Liver (tissue), 9 donors: ENCODE results near the gene RBMS3. TPM values are rescaled to one million over a fixed set of nuclear protein-coding genes. Genes with fewer than 3 reads are reported as not detected.

ENCODE experiments used
- DNase-seq: peaks from one replicate; pipeline ENCODE4 v3.0.0-alpha.2; 2017; ENCODE audit warnings: low spot score
- H3K27ac ChIP-seq, 2 donors: one replicate each; pipeline ENCODE4 v1.7.0; 2013; ENCODE audit warnings: inconsistent platforms in 2 of 2, low read length in 2 of 2, control low read depth in 1 of 2, low read depth in 1 of 2, mild to moderate bottlenecking in 1 of 2
- H3K27me3 ChIP-seq, 4 donors: one replicate each; pipeline versions ENCODE4 v1.6.1 to v1.7.0; 2013; ENCODE audit warnings: low read length in 3 of 4, inconsistent platforms in 1 of 4, mild to moderate bottlenecking in 1 of 4, moderate library complexity in 1 of 4; ENCODE audit not compliant: control insufficient read depth in 4 of 4, insufficient read depth in 4 of 4
- H3K36me3 ChIP-seq, 4 donors: one replicate each; pipeline versions ENCODE4 v1.6.1 to v1.7.0; 2013; ENCODE audit warnings: low read length in 3 of 4, mild to moderate bottlenecking in 3 of 4, low read depth in 1 of 4, moderate library complexity in 1 of 4; ENCODE audit not compliant: control insufficient read depth in 4 of 4, insufficient read depth in 3 of 4
- H3K4me1 ChIP-seq, 4 donors: one replicate each; pipeline versions ENCODE4 v1.6.1 to v1.7.0; 2013; ENCODE audit warnings: low read length in 3 of 4, mild to moderate bottlenecking in 3 of 4, moderate library complexity in 1 of 4; ENCODE audit not compliant: control insufficient read depth in 4 of 4, insufficient read depth in 4 of 4
- H3K4me3 ChIP-seq, 3 donors: one replicate each; pipeline versions ENCODE4 v1.6.1 to v1.7.0; 2013; ENCODE audit warnings: low read length in 3 of 3, control low read depth in 1 of 3, low read depth in 1 of 3, mild to moderate bottlenecking in 1 of 3
- H3K9ac ChIP-seq, 2 donors: one replicate each; pipeline ENCODE4 v1.7.0; 2013; ENCODE audit warnings: low read length in 2 of 2, mild to moderate bottlenecking in 2 of 2, moderate library complexity in 2 of 2, control low read depth in 1 of 2, low read depth in 1 of 2
- H3K9me3 ChIP-seq, 4 donors: one replicate each; pipeline versions ENCODE4 v1.6.1 to v1.7.0; 2013; ENCODE audit warnings: low read length in 3 of 4; ENCODE audit not compliant: control insufficient read depth in 4 of 4
- EGR1 ChIP-seq, 2 donors: IDR thresholded peaks; 2 replicates each; pipeline ENCODE4 v1.6.1; 2016 to 2018; ENCODE audit warnings: antibody characterized with exemption in 2 of 2, low read depth in 2 of 2
- FOXA1 ChIP-seq: IDR thresholded peaks from 2 replicates; pipeline ENCODE4 v1.6.1; 2016; ENCODE audit warnings: antibody characterized with exemption
- FOXA2 ChIP-seq: IDR thresholded peaks from 2 replicates; pipeline ENCODE4 v1.6.1; 2016; ENCODE audit warnings: antibody characterized with exemption
- GABPA ChIP-seq, 2 donors: IDR thresholded peaks in 1 of 2; conservative IDR thresholded peaks in 1 of 2; 2 replicates each; pipeline ENCODE4 v1.6.1; 2016; ENCODE audit warnings: antibody characterized with exemption in 2 of 2, mild to moderate bottlenecking in 1 of 2, moderate library complexity in 1 of 2
- HNF4A ChIP-seq, 2 donors: conservative IDR thresholded peaks; 2 replicates each; pipeline ENCODE4 v1.6.1; 2016; ENCODE audit warnings: antibody characterized with exemption in 2 of 2, mild to moderate bottlenecking in 2 of 2
- HNF4G ChIP-seq: IDR thresholded peaks from 2 replicates; pipeline ENCODE4 v1.6.1; 2016; ENCODE audit warnings: antibody characterized with exemption
- JUND ChIP-seq, 2 donors: IDR thresholded peaks; 2 replicates each; pipeline ENCODE4 v1.6.1; 2016; ENCODE audit warnings: antibody characterized with exemption in 2 of 2
- NR2F2 ChIP-seq: IDR thresholded peaks from 2 replicates; pipeline ENCODE4 v1.6.1; 2016; ENCODE audit warnings: antibody characterized with exemption
- RAD21 ChIP-seq, 2 donors: IDR thresholded peaks; 2 replicates each; pipeline ENCODE4 v1.6.1; 2016; ENCODE audit warnings: antibody characterized with exemption in 2 of 2, mild to moderate bottlenecking in 2 of 2
- RXRA ChIP-seq, 2 donors: IDR thresholded peaks; 2 replicates each; pipeline ENCODE4 v1.6.1; 2017 to 2018; ENCODE audit warnings: antibody characterized with exemption in 2 of 2, mild to moderate bottlenecking in 1 of 2
- SP1 ChIP-seq: IDR thresholded peaks from 2 replicates; pipeline ENCODE4 v1.6.1; 2018; ENCODE audit warnings: antibody characterized with exemption, mild to moderate bottlenecking
- TAF1 ChIP-seq: conservative IDR thresholded peaks from 2 replicates; pipeline ENCODE4 v1.6.1; 2016; ENCODE audit warnings: antibody characterized with exemption, mild to moderate bottlenecking
- YY1 ChIP-seq: IDR thresholded peaks from 2 replicates; pipeline ENCODE4 v1.6.1; 2016; ENCODE audit warnings: antibody characterized with exemption, mild to moderate bottlenecking
- WGBS: extraction: QIAGEN DNeasy Blood & Tissue Kit; methylation state at CpG from one replicate; pipeline ENCODE4 v1.1.7; 2013; 5-methylcytosine and 5-hydroxymethylcytosine counted together
- polyA plus RNA-seq, 2 donors: library from polyadenylated mRNA; stranded (reverse) in 1 of 2; unstranded in 1 of 2; fragments of 200-250 nt in 1 of 2; fragments of >200 nt in 1 of 2; fragmentation: Nextera tagmentation in 1 of 2; extraction: Ambion mirVana in 1 of 2; gene quantifications; one replicate each; pipeline versions ENCODE4 v1.2.1 to v1.2.3, GENCODE V29; 2013 to 2015
- total RNA-seq, 2 donors: library from RNA; depleted of rRNA; stranded (reverse); fragments of >200 nt; gene quantifications; one replicate each; pipeline ENCODE4 v1.2.3, GENCODE V29; 2014
- TF ChIP-seq, protein P1 (sequence below): IDR thresholded peaks from 2 replicates; pipeline ENCODE4 v1.6.1; 2016; ENCODE audit warnings: antibody characterized with exemption
- TF ChIP-seq, protein P2 (sequence below): IDR thresholded peaks from 2 replicates; pipeline ENCODE4 v1.6.1; 2016; ENCODE audit warnings: antibody characterized with exemption, mild to moderate bottlenecking
- TF ChIP-seq, protein P3 (sequence below): fragments of 150-350 bp; IDR thresholded peaks from 2 replicates; pipeline ENCODE4 v1.5.1; 2017; ENCODE audit warnings: improper control_type of control experiment, low read depth, low read length; ENCODE audit not compliant: missing input control
- TF ChIP-seq, protein P4 (sequence below): IDR thresholded peaks from 2 replicates; pipeline ENCODE4 v1.6.1; 2016; ENCODE audit warnings: antibody characterized with exemption
- TF ChIP-seq, protein P5 (sequence below): IDR thresholded peaks from 2 replicates; pipeline ENCODE4 v1.6.1; 2016; ENCODE audit warnings: antibody characterized with exemption
- donor health status: healthy.
- donor health status: healthy.
- donor health status: healthy.
- donor health status: healthy.
- donor health status: healthy.

The RBMS3 gene
- total and polyA plus RNA-seq, 4 donors, result 1.2 to 14.9 (median 9.3) TPM

DNA sequence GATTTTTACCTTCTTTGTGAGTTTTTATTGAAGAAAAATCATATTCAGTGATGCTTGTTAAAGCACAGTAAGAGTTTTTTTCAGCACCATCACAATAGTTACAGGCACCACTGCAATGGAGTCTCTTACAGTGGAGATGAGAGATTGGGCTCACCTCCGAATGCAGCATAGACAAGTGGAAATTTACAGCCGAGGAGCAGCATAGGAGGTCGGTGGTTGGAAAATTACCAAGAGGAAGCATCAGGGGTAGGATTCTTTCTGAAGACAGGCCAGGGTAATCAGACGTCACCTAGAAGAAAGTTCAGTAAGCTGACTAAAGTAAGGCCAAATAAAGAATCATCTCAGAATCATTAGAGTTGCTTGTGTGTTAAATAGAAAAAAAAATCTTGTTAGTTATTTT lies 491.6 kb downstream of the RBMS3 start:
- Histone ChIP-seq H3K9me3 (no peaks in the 10 kb centered on the region), H3K4me1 (no peaks in the 10 kb centered on the region), H3K9ac (no peak overlapping the region), H3K27me3 (no peaks in the 10 kb centered on the region), H3K27ac (no peak overlapping the region), H3K4me3 (no peak overlapping the region), H3K36me3 (no peaks in the 10 kb centered on the region)
- TF ChIP-seq, protein P1, sequence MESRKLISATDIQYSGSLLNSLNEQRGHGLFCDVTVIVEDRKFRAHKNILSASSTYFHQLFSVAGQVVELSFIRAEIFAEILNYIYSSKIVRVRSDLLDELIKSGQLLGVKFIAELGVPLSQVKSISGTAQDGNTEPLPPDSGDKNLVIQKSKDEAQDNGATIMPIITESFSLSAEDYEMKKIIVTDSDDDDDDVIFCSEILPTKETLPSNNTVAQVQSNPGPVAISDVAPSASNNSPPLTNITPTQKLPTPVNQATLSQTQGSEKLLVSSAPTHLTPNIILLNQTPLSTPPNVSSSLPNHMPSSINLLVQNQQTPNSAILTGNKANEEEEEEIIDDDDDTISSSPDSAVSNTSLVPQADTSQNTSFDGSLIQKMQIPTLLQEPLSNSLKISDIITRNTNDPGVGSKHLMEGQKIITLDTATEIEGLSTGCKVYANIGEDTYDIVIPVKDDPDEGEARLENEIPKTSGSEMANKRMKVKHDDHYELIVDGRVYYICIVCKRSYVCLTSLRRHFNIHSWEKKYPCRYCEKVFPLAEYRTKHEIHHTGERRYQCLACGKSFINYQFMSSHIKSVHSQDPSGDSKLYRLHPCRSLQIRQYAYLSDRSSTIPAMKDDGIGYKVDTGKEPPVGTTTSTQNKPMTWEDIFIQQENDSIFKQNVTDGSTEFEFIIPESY, result no peak
- TF ChIP-seq, protein P2, sequence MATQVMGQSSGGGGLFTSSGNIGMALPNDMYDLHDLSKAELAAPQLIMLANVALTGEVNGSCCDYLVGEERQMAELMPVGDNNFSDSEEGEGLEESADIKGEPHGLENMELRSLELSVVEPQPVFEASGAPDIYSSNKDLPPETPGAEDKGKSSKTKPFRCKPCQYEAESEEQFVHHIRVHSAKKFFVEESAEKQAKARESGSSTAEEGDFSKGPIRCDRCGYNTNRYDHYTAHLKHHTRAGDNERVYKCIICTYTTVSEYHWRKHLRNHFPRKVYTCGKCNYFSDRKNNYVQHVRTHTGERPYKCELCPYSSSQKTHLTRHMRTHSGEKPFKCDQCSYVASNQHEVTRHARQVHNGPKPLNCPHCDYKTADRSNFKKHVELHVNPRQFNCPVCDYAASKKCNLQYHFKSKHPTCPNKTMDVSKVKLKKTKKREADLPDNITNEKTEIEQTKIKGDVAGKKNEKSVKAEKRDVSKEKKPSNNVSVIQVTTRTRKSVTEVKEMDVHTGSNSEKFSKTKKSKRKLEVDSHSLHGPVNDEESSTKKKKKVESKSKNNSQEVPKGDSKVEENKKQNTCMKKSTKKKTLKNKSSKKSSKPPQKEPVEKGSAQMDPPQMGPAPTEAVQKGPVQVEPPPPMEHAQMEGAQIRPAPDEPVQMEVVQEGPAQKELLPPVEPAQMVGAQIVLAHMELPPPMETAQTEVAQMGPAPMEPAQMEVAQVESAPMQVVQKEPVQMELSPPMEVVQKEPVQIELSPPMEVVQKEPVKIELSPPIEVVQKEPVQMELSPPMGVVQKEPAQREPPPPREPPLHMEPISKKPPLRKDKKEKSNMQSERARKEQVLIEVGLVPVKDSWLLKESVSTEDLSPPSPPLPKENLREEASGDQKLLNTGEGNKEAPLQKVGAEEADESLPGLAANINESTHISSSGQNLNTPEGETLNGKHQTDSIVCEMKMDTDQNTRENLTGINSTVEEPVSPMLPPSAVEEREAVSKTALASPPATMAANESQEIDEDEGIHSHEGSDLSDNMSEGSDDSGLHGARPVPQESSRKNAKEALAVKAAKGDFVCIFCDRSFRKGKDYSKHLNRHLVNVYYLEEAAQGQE, result no peak
- TF ChIP-seq, protein P3, sequence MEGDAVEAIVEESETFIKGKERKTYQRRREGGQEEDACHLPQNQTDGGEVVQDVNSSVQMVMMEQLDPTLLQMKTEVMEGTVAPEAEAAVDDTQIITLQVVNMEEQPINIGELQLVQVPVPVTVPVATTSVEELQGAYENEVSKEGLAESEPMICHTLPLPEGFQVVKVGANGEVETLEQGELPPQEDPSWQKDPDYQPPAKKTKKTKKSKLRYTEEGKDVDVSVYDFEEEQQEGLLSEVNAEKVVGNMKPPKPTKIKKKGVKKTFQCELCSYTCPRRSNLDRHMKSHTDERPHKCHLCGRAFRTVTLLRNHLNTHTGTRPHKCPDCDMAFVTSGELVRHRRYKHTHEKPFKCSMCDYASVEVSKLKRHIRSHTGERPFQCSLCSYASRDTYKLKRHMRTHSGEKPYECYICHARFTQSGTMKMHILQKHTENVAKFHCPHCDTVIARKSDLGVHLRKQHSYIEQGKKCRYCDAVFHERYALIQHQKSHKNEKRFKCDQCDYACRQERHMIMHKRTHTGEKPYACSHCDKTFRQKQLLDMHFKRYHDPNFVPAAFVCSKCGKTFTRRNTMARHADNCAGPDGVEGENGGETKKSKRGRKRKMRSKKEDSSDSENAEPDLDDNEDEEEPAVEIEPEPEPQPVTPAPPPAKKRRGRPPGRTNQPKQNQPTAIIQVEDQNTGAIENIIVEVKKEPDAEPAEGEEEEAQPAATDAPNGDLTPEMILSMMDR, result no peak
- TF ChIP-seq JUND (IDR thresholded peaks at IDR 0.05), result no peak
- no peak for TF ChIP-seq SP1
- TF ChIP-seq FOXA1, result no peak
- TF ChIP-seq, protein P4, sequence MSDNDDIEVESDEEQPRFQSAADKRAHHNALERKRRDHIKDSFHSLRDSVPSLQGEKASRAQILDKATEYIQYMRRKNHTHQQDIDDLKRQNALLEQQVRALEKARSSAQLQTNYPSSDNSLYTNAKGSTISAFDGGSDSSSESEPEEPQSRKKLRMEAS, result no peak
- TF ChIP-seq, protein P5, sequence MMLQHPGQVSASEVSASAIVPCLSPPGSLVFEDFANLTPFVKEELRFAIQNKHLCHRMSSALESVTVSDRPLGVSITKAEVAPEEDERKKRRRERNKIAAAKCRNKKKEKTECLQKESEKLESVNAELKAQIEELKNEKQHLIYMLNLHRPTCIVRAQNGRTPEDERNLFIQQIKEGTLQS, result no peak
- no peak for TF ChIP-seq RAD21 (IDR thresholded peaks at IDR 0.05)
- TF ChIP-seq HNF4G, result no peak
- no peak for TF ChIP-seq GABPA (IDR thresholded peaks at IDR 0.05 in 1 of 2, conservative IDR thresholded peaks at IDR 0.05 in 1 of 2)
- no peak for TF ChIP-seq YY1
- TF ChIP-seq NR2F2, result no peak
- no peak for TF ChIP-seq HNF4A (conservative IDR thresholded peaks at IDR 0.05)
- no peak for TF ChIP-seq EGR1 (IDR thresholded peaks at IDR 0.05; ENCODE audit: low read depth in 2 of 2)
- no peak for TF ChIP-seq RXRA (IDR thresholded peaks at IDR 0.05)
- TF ChIP-seq TAF1, result no peak
- no peak for TF ChIP-seq FOXA2
- WGBS, result 82% methylated on average over 4 of the region's 4 CpGs
- DNase-seq, result no peak
